Endodermal cell (in vitro differentiated cells): ENCODE data around the gene STOML3. TPM values are rescaled to one million over a fixed set of nuclear protein-coding genes. Genes with fewer than 3 reads are reported as not detected.

Experiments used
- DNase-seq: peaks from one replicate; pipeline ENCODE4 v3.0.0-alpha.2; 2017
- H3K27ac ChIP-seq: 2 replicates; pipeline ENCODE4 v1.5.1; 2013; ENCODE audit warnings: mild to moderate bottlenecking, low read depth, low read length, moderate library complexity
- H3K27me3 ChIP-seq: 2 replicates; pipeline ENCODE4 v1.6.1; 2013; ENCODE audit warnings: mild to moderate bottlenecking, low read length, moderate library complexity; ENCODE audit not compliant: insufficient read depth, control insufficient read depth, poor library complexity, severe bottlenecking
- H3K36me3 ChIP-seq: 2 replicates; pipeline ENCODE4 v1.7.0; 2013; ENCODE audit warnings: mild to moderate bottlenecking, low read length, moderate library complexity; ENCODE audit not compliant: control insufficient read depth, insufficient read depth
- H3K4me1 ChIP-seq: one replicate; pipeline ENCODE4 v1.7.0; 2013; ENCODE audit warnings: low read length; ENCODE audit not compliant: control insufficient read depth, insufficient read depth
- H3K4me3 ChIP-seq: 2 replicates; pipeline ENCODE4 v1.5.1; 2013; ENCODE audit warnings: mild to moderate bottlenecking, low read length, moderate library complexity
- H3K9ac ChIP-seq: 2 replicates; pipeline ENCODE4 v1.6.1; 2013; ENCODE audit warnings: mild to moderate bottlenecking, low read length, moderate library complexity; ENCODE audit not compliant: poor library complexity, severe bottlenecking; ENCODE audit errors: extremely low read depth
- H3K9me3 ChIP-seq: 2 replicates; pipeline ENCODE4 v1.6.1; 2013; ENCODE audit warnings: mild to moderate bottlenecking, low read length, moderate library complexity; ENCODE audit not compliant: control insufficient read depth
- H3K27ac Mint-ChIP-seq: 2 replicates; pipeline ENCODE4 v1.8.0; 2020; ENCODE audit warnings: mixed read lengths
- H3K27me3 Mint-ChIP-seq: 2 replicates; pipeline ENCODE4 v1.8.0; 2021; ENCODE audit warnings: mild to moderate bottlenecking, mixed read lengths; ENCODE audit not compliant: insufficient read depth
- H3K36me3 Mint-ChIP-seq: 2 replicates; pipeline ENCODE4 v1.8.0; 2020; ENCODE audit warnings: low read depth, mixed read lengths
- H3K4me1 Mint-ChIP-seq: 2 replicates; pipeline ENCODE4 v1.8.0; 2020; ENCODE audit warnings: mixed read lengths
- H3K4me3 Mint-ChIP-seq: 2 replicates; pipeline ENCODE4 v1.8.0; 2020; ENCODE audit warnings: mild to moderate bottlenecking, moderate library complexity, mixed read lengths
- H3K9me3 Mint-ChIP-seq: 2 replicates; pipeline ENCODE4 v1.8.0; 2020; ENCODE audit warnings: mild to moderate bottlenecking, mixed read lengths
- WGBS, 2 experiments: methylation state at CpG; one replicate each; pipeline versions ENCODE4 v1.1.5 to v1.1.7; 2013; ENCODE audit warnings: missing lambda C conversion rate in 2 of 2, mixed read lengths in 1 of 2; ENCODE audit not compliant: insufficient coverage in 1 of 2, insufficient read length in 1 of 2; 5-methylcytosine and 5-hydroxymethylcytosine counted together
- total RNA-seq, 2 donors: library from RNA; stranded (reverse); fragmentation: NEBNext Ultra II Directional in 1 of 2; extraction: Animal tissue kit (Norgen Biotek cat#: 25700) in 1 of 2; gene quantifications; 2 replicates in 1 of 2; 3 replicates in 1 of 2; pipeline ENCODE4 v1.2.1, GENCODE V29; 2021
- TF ChIP-seq, protein P1 (sequence below): fragments of 200-600 bp; sonication (generic); conservative IDR thresholded peaks from 2 replicates; pipeline ENCODE4 v1.5.0; 2021; ENCODE audit warnings: antibody characterized with exemption, mild to moderate bottlenecking

The STOML3 gene
- total RNA-seq, 2 donors from 2014 or later = not detected

DNA sequence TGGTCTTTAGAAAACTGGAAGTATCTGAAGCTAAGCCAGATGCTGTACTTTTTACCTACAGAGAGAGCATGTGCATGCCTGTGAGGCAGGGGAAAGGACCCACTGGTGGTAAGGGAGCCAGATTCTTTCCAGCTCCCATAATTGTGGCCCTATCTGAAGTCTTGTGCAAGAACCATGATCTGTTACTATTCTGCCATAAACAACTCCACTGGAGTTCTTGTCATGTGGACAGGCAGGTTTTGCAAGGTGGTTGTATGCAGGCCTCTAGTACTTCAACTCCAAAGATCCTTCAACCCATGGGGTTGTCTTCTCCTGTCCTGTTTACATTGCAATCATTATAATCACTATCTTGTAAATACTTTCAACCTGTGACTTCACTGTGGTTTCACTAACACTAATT lies 33.1 kb upstream of the STOML3 start:
- no peak overlapping the region for H3K9ac ChIP-seq
- no peaks in the 10 kb centered on the region for H3K27me3 Mint-ChIP-seq
- peak; percentile 48 for DNase-seq
- no peak overlapping the region for H3K4me3 ChIP-seq
- TF ChIP-seq, protein P1, sequence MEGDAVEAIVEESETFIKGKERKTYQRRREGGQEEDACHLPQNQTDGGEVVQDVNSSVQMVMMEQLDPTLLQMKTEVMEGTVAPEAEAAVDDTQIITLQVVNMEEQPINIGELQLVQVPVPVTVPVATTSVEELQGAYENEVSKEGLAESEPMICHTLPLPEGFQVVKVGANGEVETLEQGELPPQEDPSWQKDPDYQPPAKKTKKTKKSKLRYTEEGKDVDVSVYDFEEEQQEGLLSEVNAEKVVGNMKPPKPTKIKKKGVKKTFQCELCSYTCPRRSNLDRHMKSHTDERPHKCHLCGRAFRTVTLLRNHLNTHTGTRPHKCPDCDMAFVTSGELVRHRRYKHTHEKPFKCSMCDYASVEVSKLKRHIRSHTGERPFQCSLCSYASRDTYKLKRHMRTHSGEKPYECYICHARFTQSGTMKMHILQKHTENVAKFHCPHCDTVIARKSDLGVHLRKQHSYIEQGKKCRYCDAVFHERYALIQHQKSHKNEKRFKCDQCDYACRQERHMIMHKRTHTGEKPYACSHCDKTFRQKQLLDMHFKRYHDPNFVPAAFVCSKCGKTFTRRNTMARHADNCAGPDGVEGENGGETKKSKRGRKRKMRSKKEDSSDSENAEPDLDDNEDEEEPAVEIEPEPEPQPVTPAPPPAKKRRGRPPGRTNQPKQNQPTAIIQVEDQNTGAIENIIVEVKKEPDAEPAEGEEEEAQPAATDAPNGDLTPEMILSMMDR = no peak
- H3K27me3 ChIP-seq = no peaks in the 10 kb centered on the region
- no peaks in the 10 kb centered on the region for H3K9me3 Mint-ChIP-seq
- H3K4me1 Mint-ChIP-seq = peaks cover 20% of the 10 kb centered on the region
- H3K27ac Mint-ChIP-seq = peak overlapping the region; percentile 77
- no peaks in the 10 kb centered on the region for H3K9me3 ChIP-seq
- H3K4me1 ChIP-seq = peaks cover 5% of the 10 kb centered on the region
- peaks cover 83% of the 10 kb centered on the region for H3K36me3 ChIP-seq
- no peak overlapping the region for H3K4me3 Mint-ChIP-seq
- peaks cover 63% of the 10 kb centered on the region for H3K36me3 Mint-ChIP-seq
- H3K27ac ChIP-seq = no peak overlapping the region

GRCh38 chr13:39023316-39023715 lies 32.7 kb upstream of the STOML3 start:
- Mint-ChIP-seq H3K27me3 (no peaks in the 10 kb centered on the region), H3K4me3 (no peak overlapping the region), H3K4me1 (peaks cover 20% of the 10 kb centered on the region), H3K36me3 (peaks cover 63% of the 10 kb centered on the region), H3K9me3 (no peaks in the 10 kb centered on the region), H3K27ac (peak overlapping the region; percentile 77)
- Histone ChIP-seq H3K9ac (no peak overlapping the region), H3K4me1 (peaks cover 5% of the 10 kb centered on the region), H3K27me3 (no peaks in the 10 kb centered on the region), H3K9me3 (no peaks in the 10 kb centered on the region), H3K27ac (no peak overlapping the region), H3K4me3 (no peak overlapping the region), H3K36me3 (peaks cover 78% of the 10 kb centered on the region)
- WGBS, 2 experiments = 92 to 93% methylated on average over 2 of the region's 2 CpGs
- DNase-seq = no peak
- TF ChIP-seq, protein P1 = no peak

GRCh38 chr13:39020853-39021462 lies 30.3 kb upstream of the STOML3 start:
- H3K36me3 Mint-ChIP-seq = peaks cover 55% of the 10 kb centered on the region
- H3K27me3 ChIP-seq = no peaks in the 10 kb centered on the region
- H3K9ac ChIP-seq = no peak overlapping the region
- DNase-seq = no peak
- peaks cover 5% of the 10 kb centered on the region for H3K4me1 ChIP-seq
- no peaks in the 10 kb centered on the region for H3K9me3 Mint-ChIP-seq
- H3K4me1 Mint-ChIP-seq = peaks cover 20% of the 10 kb centered on the region
- 75 to 90% methylated on average over 2 to 4 of the region's 4 CpGs for WGBS, 2 experiments
- no peak overlapping the region for H3K27ac ChIP-seq
- peaks cover 70% of the 10 kb centered on the region for H3K36me3 ChIP-seq
- no peak overlapping the region for H3K4me3 Mint-ChIP-seq
- H3K27me3 Mint-ChIP-seq = no peaks in the 10 kb centered on the region
- H3K9me3 ChIP-seq = no peaks in the 10 kb centered on the region
- H3K27ac Mint-ChIP-seq = no peak overlapping the region
- TF ChIP-seq, protein P1 = no peak
- H3K4me3 ChIP-seq = no peak overlapping the region
